Suprapubic skin (tissue), 4 donors: Measurements from ENCODE around the gene AMOTL1. TPM values are rescaled to one million over a fixed set of nuclear protein-coding genes. Genes with fewer than 3 reads are reported as not detected.
A peak's percentile ranks its signal among the peaks of the same experiment; 100 is the strongest.
"Not testable (repeated sequence)": the region's sequence is repeated elsewhere in the genome, so short reads cannot be mapped to it uniquely, and the experiment has no call there.

ENCODE experiments used
- DNase-seq, 2 donors: peaks; one replicate each; pipeline ENCODE4 v3.0.0-alpha.2; 2019; ENCODE audit warnings: low spot score in 2 of 2
- H3K27ac ChIP-seq: fragments of 200-600 bp; sonication (generic); one replicate; pipeline ENCODE4 v1.5.1; 2019
- H3K27me3 ChIP-seq: fragments of 200-600 bp; sonication (generic); one replicate; pipeline ENCODE4 v1.5.1; 2019
- H3K36me3 ChIP-seq: fragments of 200-600 bp; sonication (generic); one replicate; pipeline ENCODE4 v1.5.1; 2019
- H3K4me1 ChIP-seq: fragments of 200-600 bp; sonication (generic); one replicate; pipeline ENCODE4 v1.5.1; 2019
- H3K4me3 ChIP-seq: fragments of 200-600 bp; sonication (generic); one replicate; pipeline ENCODE4 v1.5.1; 2019; ENCODE audit warnings: mild to moderate bottlenecking
- H3K9me3 ChIP-seq: fragments of 200-600 bp; sonication (generic); one replicate; pipeline ENCODE4 v1.5.1; 2019
- EP300 ChIP-seq: sonication (generic); formaldehyde crosslinking; IDR thresholded peaks from one replicate; pipeline ENCODE4 v1.6.1; 2017; ENCODE audit warnings: antibody characterized with exemption
- POLR2A ChIP-seq, 2 donors: fragments of 450-650 bp; IDR thresholded peaks; one replicate each; pipeline ENCODE4 v1.6.1; 2017; ENCODE audit warnings: antibody characterized with exemption in 2 of 2, mild to moderate bottlenecking in 2 of 2, moderate library complexity in 2 of 2
- POLR2AphosphoS5 ChIP-seq, 3 donors: sonication (generic); formaldehyde crosslinking; IDR thresholded peaks; one replicate each; pipeline ENCODE4 v1.6.1; 2017; ENCODE audit warnings: antibody characterized with exemption in 3 of 3
- WGBS: methylation state at CpG from one replicate; pipeline ENCODE4 v1.1.5; 2018; 5-methylcytosine and 5-hydroxymethylcytosine counted together
- total RNA-seq, 4 donors: library from RNA; depleted of rRNA; stranded (reverse); fragments of >200 nt; gene quantifications; one replicate each; pipeline ENCODE4 v1.1.0, GENCODE V29; 2016
- TF ChIP-seq, protein P1 (sequence below), 2 donors: fragments of 200-600 bp in 1 of 2; fragments of 450-650 bp in 1 of 2; sonication (generic) in 1 of 2; IDR thresholded peaks; one replicate each; pipeline ENCODE4 v1.5.1; 2016 to 2019; ENCODE audit warnings: antibody characterized with exemption in 2 of 2, mild to moderate bottlenecking in 1 of 2, moderate library complexity in 1 of 2

The AMOTL1 gene
- total RNA-seq, 4 donors from 2014 or later = 69.7 to 86.9 (median 79.4) TPM

DNA sequence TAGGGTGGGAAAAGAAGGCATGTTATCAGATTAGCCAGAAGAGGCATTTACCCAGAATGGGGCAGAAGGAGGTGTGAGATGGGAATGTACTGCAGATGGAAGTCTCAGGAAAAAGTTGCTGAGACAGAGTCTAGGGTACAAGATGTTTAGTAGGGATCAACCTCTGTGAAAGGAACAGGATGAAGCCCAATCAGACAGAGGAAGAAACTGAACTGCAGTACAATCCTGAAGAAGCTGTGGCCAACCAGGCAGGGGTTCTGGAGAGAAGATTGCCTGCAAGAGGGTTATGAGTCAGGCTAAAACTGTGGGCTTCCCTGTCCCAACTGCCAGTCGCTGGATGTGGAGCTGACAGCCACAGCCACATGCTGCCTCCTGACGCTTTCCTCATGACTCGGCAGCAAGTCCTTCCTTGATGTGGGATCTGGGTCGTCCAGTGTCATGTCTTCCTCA, 141.2 kb downstream of the AMOTL1 start:
- no peaks in the 10 kb centered on the region for H3K36me3 ChIP-seq
- no peak overlapping the region for H3K27ac ChIP-seq
- peaks cover 5% of the 10 kb centered on the region for H3K4me1 ChIP-seq
- H3K4me3 ChIP-seq = no peak overlapping the region
- H3K27me3 ChIP-seq = no peaks in the 10 kb centered on the region
- no peak for DNase-seq
- WGBS = 80% methylated on average over 4 of the region's 4 CpGs
- H3K9me3 ChIP-seq = no peaks in the 10 kb centered on the region
- TF ChIP-seq, protein P1, sequence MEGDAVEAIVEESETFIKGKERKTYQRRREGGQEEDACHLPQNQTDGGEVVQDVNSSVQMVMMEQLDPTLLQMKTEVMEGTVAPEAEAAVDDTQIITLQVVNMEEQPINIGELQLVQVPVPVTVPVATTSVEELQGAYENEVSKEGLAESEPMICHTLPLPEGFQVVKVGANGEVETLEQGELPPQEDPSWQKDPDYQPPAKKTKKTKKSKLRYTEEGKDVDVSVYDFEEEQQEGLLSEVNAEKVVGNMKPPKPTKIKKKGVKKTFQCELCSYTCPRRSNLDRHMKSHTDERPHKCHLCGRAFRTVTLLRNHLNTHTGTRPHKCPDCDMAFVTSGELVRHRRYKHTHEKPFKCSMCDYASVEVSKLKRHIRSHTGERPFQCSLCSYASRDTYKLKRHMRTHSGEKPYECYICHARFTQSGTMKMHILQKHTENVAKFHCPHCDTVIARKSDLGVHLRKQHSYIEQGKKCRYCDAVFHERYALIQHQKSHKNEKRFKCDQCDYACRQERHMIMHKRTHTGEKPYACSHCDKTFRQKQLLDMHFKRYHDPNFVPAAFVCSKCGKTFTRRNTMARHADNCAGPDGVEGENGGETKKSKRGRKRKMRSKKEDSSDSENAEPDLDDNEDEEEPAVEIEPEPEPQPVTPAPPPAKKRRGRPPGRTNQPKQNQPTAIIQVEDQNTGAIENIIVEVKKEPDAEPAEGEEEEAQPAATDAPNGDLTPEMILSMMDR (IDR thresholded peaks at IDR 0.05) = no peak
- no peak for TF ChIP-seq EP300
- no peak for TF ChIP-seq POLR2AphosphoS5 (IDR thresholded peaks at IDR 0.05)
- TF ChIP-seq POLR2A (IDR thresholded peaks at IDR 0.05) = no peak

DNA sequence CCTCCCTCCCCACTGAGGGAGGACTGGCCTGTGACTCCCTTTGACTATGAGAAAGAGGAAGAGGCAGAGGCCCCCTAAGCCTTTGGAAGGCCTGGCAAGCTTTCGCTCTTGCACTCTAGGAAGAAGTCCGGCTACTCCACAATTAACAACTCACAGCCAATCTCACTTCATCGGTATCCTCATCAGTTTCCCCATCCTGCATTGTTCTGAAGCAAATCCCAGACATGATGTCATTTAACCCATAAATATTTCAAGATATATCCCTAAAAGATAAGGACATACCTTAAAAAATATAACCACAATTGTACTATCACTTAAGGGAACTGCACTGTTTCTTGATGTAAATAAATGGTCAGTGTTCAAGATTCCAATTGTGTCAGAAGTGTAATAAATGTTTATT, 142.1 kb downstream of the AMOTL1 start:
- H3K36me3 ChIP-seq = no peaks in the 10 kb centered on the region
- TF ChIP-seq POLR2A (IDR thresholded peaks at IDR 0.05) (no peak), EP300 (no peak), POLR2AphosphoS5 (IDR thresholded peaks at IDR 0.05) (no peak)
- TF ChIP-seq, protein P1 (IDR thresholded peaks at IDR 0.05) = no peak
- WGBS = 73% methylated on average over 3 of the region's 3 CpGs
- H3K4me3 ChIP-seq = no peak overlapping the region
- H3K27ac ChIP-seq = peak overlapping the region; percentile 24
- H3K9me3 ChIP-seq = no peaks in the 10 kb centered on the region
- peaks cover 5% of the 10 kb centered on the region for H3K4me1 ChIP-seq
- H3K27me3 ChIP-seq = no peaks in the 10 kb centered on the region
- no peak for DNase-seq

DNA sequence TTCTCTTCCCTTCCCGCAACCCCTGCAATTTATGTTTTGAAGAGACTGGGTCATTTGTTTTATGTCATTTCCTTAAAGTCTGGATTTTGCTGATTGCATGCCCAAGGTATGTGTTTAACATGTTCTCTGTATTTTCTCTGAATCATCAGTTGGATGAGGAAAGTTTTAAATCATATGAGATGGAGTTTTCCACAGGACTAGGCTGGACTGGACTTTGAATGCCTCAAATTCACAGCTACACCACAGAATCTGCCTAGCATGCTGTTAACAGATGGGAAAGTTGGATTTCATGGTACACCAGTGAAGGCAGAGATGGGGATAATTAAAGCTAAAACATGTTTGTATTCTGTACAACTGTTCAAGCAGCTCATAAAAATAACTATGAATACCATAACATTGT, 142.6 kb downstream of the AMOTL1 start:
- Histone ChIP-seq H3K4me1 (peaks cover 5% of the 10 kb centered on the region), H3K4me3 (no peak overlapping the region), H3K27me3 (no peaks in the 10 kb centered on the region), H3K9me3 (no peaks in the 10 kb centered on the region), H3K27ac (peak overlapping the region; percentile 24), H3K36me3 (no peaks in the 10 kb centered on the region)
- DNase-seq = no peak
- TF ChIP-seq, protein P1 (IDR thresholded peaks at IDR 0.05) = no peak
- no peak for TF ChIP-seq POLR2A (IDR thresholded peaks at IDR 0.05)
- TF ChIP-seq POLR2AphosphoS5 (IDR thresholded peaks at IDR 0.05) = no peak
- 0% methylated on average over 1 of the region's 1 CpG for WGBS

DNA sequence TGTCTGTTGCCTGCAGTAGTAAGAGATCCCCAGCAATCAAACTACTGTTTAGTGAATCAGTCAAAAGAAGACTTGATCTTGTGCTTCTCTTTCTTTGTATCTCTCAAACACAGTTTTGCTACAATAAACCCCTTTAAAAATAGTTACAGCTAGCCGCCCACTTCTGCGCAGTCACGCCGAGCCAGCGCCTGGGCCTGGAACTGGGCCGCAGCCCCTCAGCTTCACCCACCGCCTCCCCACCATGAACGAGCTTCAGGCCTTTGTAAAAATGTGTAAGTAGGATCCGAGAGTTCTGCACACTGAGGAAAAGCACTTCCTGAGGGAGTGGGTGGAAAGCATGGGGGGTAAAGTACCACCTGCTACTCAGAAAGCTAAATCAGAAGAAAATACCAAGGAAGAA, 144.7 kb downstream of the AMOTL1 start:
- Histone ChIP-seq H3K27me3 (no peaks in the 10 kb centered on the region), H3K27ac (no peak overlapping the region), H3K4me1 (peaks cover 5% of the 10 kb centered on the region), H3K36me3 (no peaks in the 10 kb centered on the region), H3K9me3 (no peaks in the 10 kb centered on the region), H3K4me3 (no peak overlapping the region)
- 96% methylated on average over 9 of the region's 9 CpGs for WGBS
- DNase-seq = no peak
- TF ChIP-seq, protein P1 (IDR thresholded peaks at IDR 0.05) = no peak
- no peak for TF ChIP-seq EP300
- TF ChIP-seq POLR2AphosphoS5 (IDR thresholded peaks at IDR 0.05) = no peak
- TF ChIP-seq POLR2A (IDR thresholded peaks at IDR 0.05) = no peak

DNA sequence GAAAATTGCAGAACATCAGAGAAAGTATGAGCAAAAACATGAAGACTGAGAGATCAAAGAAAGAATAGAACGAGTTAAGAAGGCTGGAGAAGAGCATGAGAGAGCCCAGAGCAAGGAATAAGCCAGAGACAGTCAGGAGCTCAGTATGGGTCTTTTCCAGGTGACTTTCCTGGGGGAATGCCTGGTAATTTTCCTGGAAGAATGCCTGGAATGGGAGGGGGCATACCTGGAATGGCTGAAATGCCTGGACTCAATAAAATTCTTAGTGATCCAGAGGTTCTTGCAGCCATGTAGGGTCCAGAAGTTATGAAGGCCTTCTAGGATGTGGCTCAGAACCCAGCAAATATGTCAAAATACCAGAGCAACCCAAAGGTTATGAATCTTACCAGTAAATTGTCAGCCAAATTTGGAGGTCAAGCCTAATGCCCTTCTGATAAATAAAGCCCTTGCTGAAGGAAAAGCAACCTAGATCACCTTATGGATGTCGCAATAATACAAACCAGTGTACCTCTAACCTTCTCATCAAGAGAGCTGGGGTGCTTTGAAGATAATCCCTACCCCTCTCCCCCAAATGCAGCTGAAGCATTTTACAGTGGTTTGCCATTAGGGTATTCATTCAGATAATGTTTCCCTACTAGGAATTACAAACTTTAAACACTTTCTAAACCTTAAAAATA, 145.7 kb downstream of the AMOTL1 start:
- DNase-seq, H3K4me3 ChIP-seq, H3K36me3 ChIP-seq, H3K27me3 ChIP-seq, H3K9me3 ChIP-seq, H3K27ac ChIP-seq, H3K4me1 ChIP-seq: not testable (repeated sequence)
- WGBS = 95% methylated on average over 2 of the region's 2 CpGs

DNA sequence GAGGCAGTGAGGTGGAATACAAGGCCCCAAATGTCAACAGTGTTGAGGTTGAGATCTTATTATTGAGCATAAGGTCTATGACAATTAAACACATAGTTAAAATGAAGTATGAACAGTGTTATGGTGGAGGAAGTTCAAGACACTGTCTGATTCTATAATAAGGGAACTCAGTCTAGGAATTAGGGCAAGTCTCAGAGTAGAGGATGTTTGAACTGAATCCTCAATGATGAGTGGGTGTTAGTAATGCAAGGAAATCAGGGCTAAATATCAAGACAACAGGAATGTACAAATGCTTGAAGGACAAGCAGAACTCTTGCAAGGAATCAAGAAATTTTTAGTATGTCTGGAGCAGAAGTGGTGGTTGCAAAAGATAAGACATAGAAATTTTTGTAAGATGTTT, 152.2 kb downstream of the AMOTL1 start:
- Histone ChIP-seq H3K27me3 (no peaks in the 10 kb centered on the region), H3K9me3 (no peaks in the 10 kb centered on the region), H3K36me3 (no peaks in the 10 kb centered on the region), H3K27ac (no peak overlapping the region), H3K4me1 (no peaks in the 10 kb centered on the region), H3K4me3 (no peak overlapping the region)
- DNase-seq = no peak
- TF ChIP-seq EP300 (no peak), POLR2A (IDR thresholded peaks at IDR 0.05) (no peak), POLR2AphosphoS5 (IDR thresholded peaks at IDR 0.05) (no peak)
- TF ChIP-seq, protein P1 (IDR thresholded peaks at IDR 0.05) = no peak
